Measurements from ENCODE around the gene IMPDH2.
A peak's percentile ranks its signal among the peaks of the same experiment; 100 is the strongest.

IMPDH2 gene

DNA sequence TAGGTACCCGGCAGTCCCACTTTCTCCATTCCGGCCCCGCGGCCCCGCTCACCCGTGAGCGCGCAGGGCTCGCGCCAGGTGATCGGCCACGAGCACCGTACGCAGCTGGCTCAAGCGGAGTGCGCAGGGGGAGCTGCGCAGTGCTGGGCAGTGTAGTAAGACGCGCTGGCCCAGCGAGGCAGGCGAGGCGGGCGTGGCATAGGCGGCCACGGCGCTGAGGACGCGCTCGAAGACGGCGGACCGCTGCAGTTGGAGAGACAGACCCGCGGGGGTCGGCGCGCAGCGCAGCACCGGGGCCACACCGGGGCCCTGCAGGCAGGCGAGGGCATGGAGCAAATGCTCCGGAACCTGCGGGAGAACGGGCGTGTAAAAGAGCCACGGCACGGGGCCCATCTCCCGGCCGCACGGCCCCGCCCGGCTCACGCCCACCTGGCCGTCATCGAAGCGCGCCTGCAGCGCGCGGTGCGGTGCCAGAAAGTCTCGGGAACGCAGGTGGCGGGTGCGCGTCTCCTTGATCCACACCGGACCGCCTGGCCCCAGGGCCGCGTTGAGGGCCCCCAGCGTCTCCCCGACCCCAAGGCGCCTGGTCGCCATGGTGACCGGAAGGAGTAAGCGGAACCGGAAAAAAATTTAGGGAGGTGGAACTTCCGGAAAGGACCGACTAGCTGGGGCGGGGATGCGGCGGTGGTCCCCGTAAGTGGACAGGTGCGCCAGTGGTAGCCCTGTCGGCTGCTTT, 11.1 kb downstream of the IMPDH2 start, which contains the start of gene DALRD3 (continued):
- TF ChIP-seq, protein P1, sequence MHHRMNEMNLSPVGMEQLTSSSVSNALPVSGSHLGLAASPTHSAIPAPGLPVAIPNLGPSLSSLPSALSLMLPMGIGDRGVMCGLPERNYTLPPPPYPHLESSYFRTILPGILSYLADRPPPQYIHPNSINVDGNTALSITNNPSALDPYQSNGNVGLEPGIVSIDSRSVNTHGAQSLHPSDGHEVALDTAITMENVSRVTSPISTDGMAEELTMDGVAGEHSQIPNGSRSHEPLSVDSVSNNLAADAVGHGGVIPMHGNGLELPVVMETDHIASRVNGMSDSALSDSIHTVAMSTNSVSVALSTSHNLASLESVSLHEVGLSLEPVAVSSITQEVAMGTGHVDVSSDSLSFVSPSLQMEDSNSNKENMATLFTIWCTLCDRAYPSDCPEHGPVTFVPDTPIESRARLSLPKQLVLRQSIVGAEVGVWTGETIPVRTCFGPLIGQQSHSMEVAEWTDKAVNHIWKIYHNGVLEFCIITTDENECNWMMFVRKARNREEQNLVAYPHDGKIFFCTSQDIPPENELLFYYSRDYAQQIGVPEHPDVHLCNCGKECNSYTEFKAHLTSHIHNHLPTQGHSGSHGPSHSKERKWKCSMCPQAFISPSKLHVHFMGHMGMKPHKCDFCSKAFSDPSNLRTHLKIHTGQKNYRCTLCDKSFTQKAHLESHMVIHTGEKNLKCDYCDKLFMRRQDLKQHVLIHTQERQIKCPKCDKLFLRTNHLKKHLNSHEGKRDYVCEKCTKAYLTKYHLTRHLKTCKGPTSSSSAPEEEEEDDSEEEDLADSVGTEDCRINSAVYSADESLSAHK (tag by site-specific recombination; IDR thresholded peaks at IDR 0.05) = no peak
- TF ChIP-seq ZNF629 (tag by site-specific recombination; IDR thresholded peaks at IDR 0.05) (peak; percentile 28; the same call in 1 of the 2 replicates), ZNF248 (tag by site-specific recombination; IDR thresholded peaks at IDR 0.05) (no peak), SP2 (tag by site-specific recombination; IDR thresholded peaks at IDR 0.05) (peak; percentile 81), ZNF623 (tag by site-specific recombination; IDR thresholded peaks at IDR 0.05) (no peak), KLF9 (tag by site-specific recombination; IDR thresholded peaks at IDR 0.05; ENCODE audit: low read depth) (peak; percentile 98), GLIS2 (tag by site-specific recombination; IDR thresholded peaks at IDR 0.05) (peak; percentile 97), PRDM1 (tag by site-specific recombination; IDR thresholded peaks at IDR 0.05) (no peak), SP3 (tag by site-specific recombination; IDR thresholded peaks at IDR 0.05) (peak; percentile 79), ZNF501 (tag by site-specific recombination; IDR thresholded peaks at IDR 0.05) (no peak), ZNF621 (tag by site-specific recombination; IDR thresholded peaks at IDR 0.05) (no peak), ZEB2 (tag by site-specific recombination; IDR thresholded peaks at IDR 0.05) (peak; percentile 79), ZNF654 (tag by site-specific recombination; IDR thresholded peaks at IDR 0.05; ENCODE audit: low read depth) (no peak), KLF8 (tag by site-specific recombination; IDR thresholded peaks at IDR 0.05) (peak; percentile 81; the same call in 1 of the 2 replicates), ZNF747 (tag by site-specific recombination; IDR thresholded peaks at IDR 0.05) (no peak), GLIS1 (tag by site-specific recombination; IDR thresholded peaks at IDR 0.05) (peak; percentile 71), MZF1 (tag by site-specific recombination; IDR thresholded peaks at IDR 0.05; ENCODE audit: borderline replicate concordance) (no peak), RBAK (tag by site-specific recombination; IDR thresholded peaks at IDR 0.05) (no peak), KLF1 (tag by site-specific recombination; IDR thresholded peaks at IDR 0.05) (peak; percentile 74), ZNF366 (tag by site-specific recombination; conservative IDR thresholded peaks at IDR 0.05) (no peak), ZNF544 (tag by site-specific recombination; IDR thresholded peaks at IDR 0.05) (no peak), ZNF558 (tag by site-specific recombination; IDR thresholded peaks at IDR 0.05) (no peak), IKZF3 (tag by site-specific recombination; IDR thresholded peaks at IDR 0.05) (no peak), ZFP69B (tag by site-specific recombination; IDR thresholded peaks at IDR 0.05) (peak; percentile 75), ZNF175 (tag by site-specific recombination; IDR thresholded peaks at IDR 0.05) (no peak), ZNF548 (tag by site-specific recombination; IDR thresholded peaks at IDR 0.05) (no peak)
- TF ChIP-seq, protein P2, sequence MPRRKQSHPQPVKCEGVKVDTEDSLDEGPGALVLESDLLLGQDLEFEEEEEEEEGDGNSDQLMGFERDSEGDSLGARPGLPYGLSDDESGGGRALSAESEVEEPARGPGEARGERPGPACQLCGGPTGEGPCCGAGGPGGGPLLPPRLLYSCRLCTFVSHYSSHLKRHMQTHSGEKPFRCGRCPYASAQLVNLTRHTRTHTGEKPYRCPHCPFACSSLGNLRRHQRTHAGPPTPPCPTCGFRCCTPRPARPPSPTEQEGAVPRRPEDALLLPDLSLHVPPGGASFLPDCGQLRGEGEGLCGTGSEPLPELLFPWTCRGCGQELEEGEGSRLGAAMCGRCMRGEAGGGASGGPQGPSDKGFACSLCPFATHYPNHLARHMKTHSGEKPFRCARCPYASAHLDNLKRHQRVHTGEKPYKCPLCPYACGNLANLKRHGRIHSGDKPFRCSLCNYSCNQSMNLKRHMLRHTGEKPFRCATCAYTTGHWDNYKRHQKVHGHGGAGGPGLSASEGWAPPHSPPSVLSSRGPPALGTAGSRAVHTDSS (tag by site-specific recombination; IDR thresholded peaks at IDR 0.05) = no peak
- TF ChIP-seq, protein P3, sequence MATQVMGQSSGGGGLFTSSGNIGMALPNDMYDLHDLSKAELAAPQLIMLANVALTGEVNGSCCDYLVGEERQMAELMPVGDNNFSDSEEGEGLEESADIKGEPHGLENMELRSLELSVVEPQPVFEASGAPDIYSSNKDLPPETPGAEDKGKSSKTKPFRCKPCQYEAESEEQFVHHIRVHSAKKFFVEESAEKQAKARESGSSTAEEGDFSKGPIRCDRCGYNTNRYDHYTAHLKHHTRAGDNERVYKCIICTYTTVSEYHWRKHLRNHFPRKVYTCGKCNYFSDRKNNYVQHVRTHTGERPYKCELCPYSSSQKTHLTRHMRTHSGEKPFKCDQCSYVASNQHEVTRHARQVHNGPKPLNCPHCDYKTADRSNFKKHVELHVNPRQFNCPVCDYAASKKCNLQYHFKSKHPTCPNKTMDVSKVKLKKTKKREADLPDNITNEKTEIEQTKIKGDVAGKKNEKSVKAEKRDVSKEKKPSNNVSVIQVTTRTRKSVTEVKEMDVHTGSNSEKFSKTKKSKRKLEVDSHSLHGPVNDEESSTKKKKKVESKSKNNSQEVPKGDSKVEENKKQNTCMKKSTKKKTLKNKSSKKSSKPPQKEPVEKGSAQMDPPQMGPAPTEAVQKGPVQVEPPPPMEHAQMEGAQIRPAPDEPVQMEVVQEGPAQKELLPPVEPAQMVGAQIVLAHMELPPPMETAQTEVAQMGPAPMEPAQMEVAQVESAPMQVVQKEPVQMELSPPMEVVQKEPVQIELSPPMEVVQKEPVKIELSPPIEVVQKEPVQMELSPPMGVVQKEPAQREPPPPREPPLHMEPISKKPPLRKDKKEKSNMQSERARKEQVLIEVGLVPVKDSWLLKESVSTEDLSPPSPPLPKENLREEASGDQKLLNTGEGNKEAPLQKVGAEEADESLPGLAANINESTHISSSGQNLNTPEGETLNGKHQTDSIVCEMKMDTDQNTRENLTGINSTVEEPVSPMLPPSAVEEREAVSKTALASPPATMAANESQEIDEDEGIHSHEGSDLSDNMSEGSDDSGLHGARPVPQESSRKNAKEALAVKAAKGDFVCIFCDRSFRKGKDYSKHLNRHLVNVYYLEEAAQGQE (tag by site-specific recombination; IDR thresholded peaks at IDR 0.05) = no peak
- TF ChIP-seq, protein P4, sequence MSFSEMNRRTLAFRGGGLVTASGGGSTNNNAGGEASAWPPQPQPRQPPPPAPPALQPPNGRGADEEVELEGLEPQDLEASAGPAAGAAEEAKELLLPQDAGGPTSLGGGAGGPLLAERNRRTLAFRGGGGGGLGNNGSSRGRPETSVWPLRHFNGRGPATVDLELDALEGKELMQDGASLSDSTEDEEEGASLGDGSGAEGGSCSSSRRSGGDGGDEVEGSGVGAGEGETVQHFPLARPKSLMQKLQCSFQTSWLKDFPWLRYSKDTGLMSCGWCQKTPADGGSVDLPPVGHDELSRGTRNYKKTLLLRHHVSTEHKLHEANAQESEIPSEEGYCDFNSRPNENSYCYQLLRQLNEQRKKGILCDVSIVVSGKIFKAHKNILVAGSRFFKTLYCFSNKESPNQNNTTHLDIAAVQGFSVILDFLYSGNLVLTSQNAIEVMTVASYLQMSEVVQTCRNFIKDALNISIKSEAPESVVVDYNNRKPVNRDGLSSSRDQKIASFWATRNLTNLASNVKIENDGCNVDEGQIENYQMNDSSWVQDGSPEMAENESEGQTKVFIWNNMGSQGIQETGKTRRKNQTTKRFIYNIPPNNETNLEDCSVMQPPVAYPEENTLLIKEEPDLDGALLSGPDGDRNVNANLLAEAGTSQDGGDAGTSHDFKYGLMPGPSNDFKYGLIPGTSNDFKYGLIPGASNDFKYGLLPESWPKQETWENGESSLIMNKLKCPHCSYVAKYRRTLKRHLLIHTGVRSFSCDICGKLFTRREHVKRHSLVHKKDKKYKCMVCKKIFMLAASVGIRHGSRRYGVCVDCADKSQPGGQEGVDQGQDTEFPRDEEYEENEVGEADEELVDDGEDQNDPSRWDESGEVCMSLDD (tag by site-specific recombination; IDR thresholded peaks at IDR 0.05) = 0 out of 2 replicates have a peak, but pooled peaks have one; percentile 18
- TF ChIP-seq, protein P5, sequence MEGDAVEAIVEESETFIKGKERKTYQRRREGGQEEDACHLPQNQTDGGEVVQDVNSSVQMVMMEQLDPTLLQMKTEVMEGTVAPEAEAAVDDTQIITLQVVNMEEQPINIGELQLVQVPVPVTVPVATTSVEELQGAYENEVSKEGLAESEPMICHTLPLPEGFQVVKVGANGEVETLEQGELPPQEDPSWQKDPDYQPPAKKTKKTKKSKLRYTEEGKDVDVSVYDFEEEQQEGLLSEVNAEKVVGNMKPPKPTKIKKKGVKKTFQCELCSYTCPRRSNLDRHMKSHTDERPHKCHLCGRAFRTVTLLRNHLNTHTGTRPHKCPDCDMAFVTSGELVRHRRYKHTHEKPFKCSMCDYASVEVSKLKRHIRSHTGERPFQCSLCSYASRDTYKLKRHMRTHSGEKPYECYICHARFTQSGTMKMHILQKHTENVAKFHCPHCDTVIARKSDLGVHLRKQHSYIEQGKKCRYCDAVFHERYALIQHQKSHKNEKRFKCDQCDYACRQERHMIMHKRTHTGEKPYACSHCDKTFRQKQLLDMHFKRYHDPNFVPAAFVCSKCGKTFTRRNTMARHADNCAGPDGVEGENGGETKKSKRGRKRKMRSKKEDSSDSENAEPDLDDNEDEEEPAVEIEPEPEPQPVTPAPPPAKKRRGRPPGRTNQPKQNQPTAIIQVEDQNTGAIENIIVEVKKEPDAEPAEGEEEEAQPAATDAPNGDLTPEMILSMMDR (tag by site-specific recombination; IDR thresholded peaks at IDR 0.05) = 0 out of 2 replicates have a peak, but pooled peaks have one; percentile 20

Measured in HEK293 (cell line).